A172 (cell line): ENCODE data around the gene RBM43. TPM values are rescaled to one million over a fixed set of nuclear protein-coding genes. Genes with fewer than 3 reads are reported as not detected.
"Not testable (repeated sequence)": the region's sequence is repeated elsewhere in the genome, so short reads cannot be mapped to it uniquely, and the experiment has no call there.

Experiments used
- DNase-seq: peaks from one replicate; pipeline ENCODE4 v3.0.0-alpha.2; 2015; ENCODE audit warnings: low spot score
- total RNA-seq: library from RNA; depleted of rRNA; stranded (reverse); fragments of >200 nt; shearing (Covaris generic); gene quantifications from 2 replicates; pipeline ENCODE4 v1.2.3, GENCODE V29; 2014

Gene RBM43
- total RNA-seq, 1 experiment from 2014 or later = 2.8 TPM

GRCh38 chr2:151269798-151270568 is 8.3 kb upstream of the RBM43 start:
- peak; percentile 18 for DNase-seq

GRCh38 chr2:151268085-151268484 is 6.4 kb upstream of the RBM43 start:
- no peak for DNase-seq

GRCh38 chr2:151267537-151267936 is 5.9 kb upstream of the RBM43 start:
- DNase-seq = no peak

- no peak for DNase-seq
These were observed 4.3 kb upstream of the RBM43 start for GRCh38 chr2:151265991-151266390.

GRCh38 chr2:151264157-151264825 is 2.6 kb upstream of the RBM43 start:
- DNase-seq = no peak

- no peak for DNase-seq
These were observed 966 bp upstream of the RBM43 start for GRCh38 chr2:151262629-151263028.

GRCh38 chr2:151261977-151262291 is 271 bp upstream of the RBM43 start:
- DNase-seq = no peak

GRCh38 chr2:151260573-151261230 is 961 bp downstream of the RBM43 start:
- DNase-seq = peak; percentile 37

GRCh38 chr2:151258121-151258520 is 3.5 kb downstream of the RBM43 start:
- no peak for DNase-seq

GRCh38 chr2:151252646-151253045 is 9.0 kb downstream of the RBM43 start:
- DNase-seq = no peak

GRCh38 chr2:151251012-151251411 is 10.7 kb downstream of the RBM43 start:
- no peak for DNase-seq

GRCh38 chr2:151247432-151247831 is 14.2 kb downstream of the RBM43 start:
- no peak for DNase-seq

GRCh38 chr2:151246152-151246551 is 15.5 kb downstream of the RBM43 start:
- no peak for DNase-seq

GRCh38 chr2:151243468-151243867 is 18.2 kb downstream of the RBM43 start:
- no peak for DNase-seq

- DNase-seq = peak; percentile 24
These were observed 20.4 kb downstream of the RBM43 start for GRCh38 chr2:151241224-151241623.

- DNase-seq = no peak
These were observed 21.2 kb downstream of the RBM43 start for GRCh38 chr2:151240433-151240832.

GRCh38 chr2:151239624-151240023 is 22.0 kb downstream of the RBM43 start:
- DNase-seq = no peak

- DNase-seq = peak; percentile 72
These were observed 22.9 kb downstream of the RBM43 start for GRCh38 chr2:151238527-151239487.

- peak; percentile 31 for DNase-seq
These were observed 24.1 kb downstream of the RBM43 start for GRCh38 chr2:151237422-151238025.

GRCh38 chr2:151233760-151234159 is 27.9 kb downstream of the RBM43 start:
- not testable (repeated sequence) for DNase-seq

- not testable (repeated sequence) for DNase-seq
These were observed 28.4 kb downstream of the RBM43 start for GRCh38 chr2:151233288-151233687.
